Measurements from ENCODE around the gene RPL31. TPM values are rescaled to one million over a fixed set of nuclear protein-coding genes. Genes with fewer than 3 reads are reported as not detected.

Gene RPL31
- total RNA-seq, 1 experiment from 2014 or later: 682 TPM

DNA sequence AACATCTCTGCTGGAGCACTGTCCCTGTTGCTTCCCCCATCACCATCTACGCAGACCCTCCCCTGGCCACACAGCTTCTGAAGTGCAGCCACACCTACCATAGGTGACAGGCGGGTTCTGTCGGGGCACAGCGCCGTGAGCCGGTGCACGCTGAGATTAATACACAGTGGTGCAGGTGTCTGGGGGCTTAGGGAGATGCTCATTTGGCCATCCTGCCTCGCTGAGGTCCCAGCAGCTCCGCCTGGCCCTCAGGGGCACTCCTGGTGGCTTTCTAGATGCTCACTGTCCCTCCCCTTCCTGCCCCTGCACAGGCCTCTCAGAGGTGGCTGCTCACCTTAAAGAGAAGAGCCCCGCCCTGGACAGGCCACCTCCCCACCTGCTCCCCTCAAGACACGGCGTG, 18.9 kb upstream of the RPL31 start:
- CTCF ChIA-PET: interaction anchor here (0.6 kb wide), 1 partner anchor 149 kb away, joined by 3 read pairs; no protein-coding TSS in a partner anchor
- in situ Hi-C loops (cut with HindIII; ENCODE audit: low pct_unique_long_range_greater_than_20kb, low sequenced_read_pairs): no loop called here

DNA sequence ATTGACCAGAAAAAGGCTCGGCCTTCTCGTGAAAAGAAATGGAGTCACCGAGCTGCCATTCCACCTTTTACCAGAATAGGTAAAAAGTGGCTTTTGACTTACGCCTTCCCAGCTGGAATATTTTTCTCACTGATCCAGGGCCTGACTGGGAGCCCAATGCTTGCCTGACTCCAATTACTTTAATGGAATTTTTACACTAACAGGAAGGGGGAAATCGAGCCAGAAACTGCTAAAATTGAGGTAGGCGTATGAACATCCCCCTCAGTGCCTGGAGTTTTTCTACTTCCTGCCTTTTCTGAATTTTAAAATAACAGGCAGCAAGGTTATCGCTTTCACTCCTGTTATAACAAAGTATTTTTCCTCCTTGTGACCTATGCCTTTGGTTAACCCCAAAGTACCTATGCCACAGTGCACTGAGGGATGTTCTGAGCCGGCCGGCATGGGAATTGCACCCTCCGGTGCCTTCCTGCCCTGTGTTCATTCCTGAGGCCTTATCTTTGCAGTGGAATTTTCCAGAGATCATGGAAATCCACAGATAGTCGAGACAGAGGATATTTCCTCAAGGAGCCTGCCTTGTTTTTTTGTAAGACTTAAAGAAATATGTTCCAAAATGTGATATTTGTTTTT, 18.3 kb upstream of the RPL31 start:
- Histone ChIP-seq H3K4me1 (ENCODE audit: control insufficient read depth, insufficient read depth, low read length) (peaks cover 11% of the 10 kb centered on the region), H3K27me3 (ENCODE audit: control insufficient read depth, insufficient read depth, low read length) (no peaks in the 10 kb centered on the region), H3K4me3 (ENCODE audit: low read depth in 2 of 2, low read length in 2 of 2) (no peak overlapping the region), H3K9me3 (ENCODE audit: control insufficient read depth, insufficient read depth, low read depth, low read length) (no peaks in the 10 kb centered on the region), H3K36me3 (ENCODE audit: control insufficient read depth, insufficient read depth, low read length) (0 out of 2 replicates have a peak, but pooled peaks cover 4% of the 10 kb centered on the region), H3K27ac (ENCODE audit: low read length) (peak overlapping the region; percentile 30; the same call in 1 of the 2 replicates)
- CTCF ChIA-PET: no interaction called here
- TF ChIP-seq POLR2AphosphoS5 (IDR thresholded peaks at IDR 0.05; ENCODE audit: low read depth, low read length): no peak
- TF ChIP-seq, protein P1, sequence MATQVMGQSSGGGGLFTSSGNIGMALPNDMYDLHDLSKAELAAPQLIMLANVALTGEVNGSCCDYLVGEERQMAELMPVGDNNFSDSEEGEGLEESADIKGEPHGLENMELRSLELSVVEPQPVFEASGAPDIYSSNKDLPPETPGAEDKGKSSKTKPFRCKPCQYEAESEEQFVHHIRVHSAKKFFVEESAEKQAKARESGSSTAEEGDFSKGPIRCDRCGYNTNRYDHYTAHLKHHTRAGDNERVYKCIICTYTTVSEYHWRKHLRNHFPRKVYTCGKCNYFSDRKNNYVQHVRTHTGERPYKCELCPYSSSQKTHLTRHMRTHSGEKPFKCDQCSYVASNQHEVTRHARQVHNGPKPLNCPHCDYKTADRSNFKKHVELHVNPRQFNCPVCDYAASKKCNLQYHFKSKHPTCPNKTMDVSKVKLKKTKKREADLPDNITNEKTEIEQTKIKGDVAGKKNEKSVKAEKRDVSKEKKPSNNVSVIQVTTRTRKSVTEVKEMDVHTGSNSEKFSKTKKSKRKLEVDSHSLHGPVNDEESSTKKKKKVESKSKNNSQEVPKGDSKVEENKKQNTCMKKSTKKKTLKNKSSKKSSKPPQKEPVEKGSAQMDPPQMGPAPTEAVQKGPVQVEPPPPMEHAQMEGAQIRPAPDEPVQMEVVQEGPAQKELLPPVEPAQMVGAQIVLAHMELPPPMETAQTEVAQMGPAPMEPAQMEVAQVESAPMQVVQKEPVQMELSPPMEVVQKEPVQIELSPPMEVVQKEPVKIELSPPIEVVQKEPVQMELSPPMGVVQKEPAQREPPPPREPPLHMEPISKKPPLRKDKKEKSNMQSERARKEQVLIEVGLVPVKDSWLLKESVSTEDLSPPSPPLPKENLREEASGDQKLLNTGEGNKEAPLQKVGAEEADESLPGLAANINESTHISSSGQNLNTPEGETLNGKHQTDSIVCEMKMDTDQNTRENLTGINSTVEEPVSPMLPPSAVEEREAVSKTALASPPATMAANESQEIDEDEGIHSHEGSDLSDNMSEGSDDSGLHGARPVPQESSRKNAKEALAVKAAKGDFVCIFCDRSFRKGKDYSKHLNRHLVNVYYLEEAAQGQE (IDR thresholded peaks at IDR 0.05; ENCODE audit: insufficient read depth in 1 of 2, low read depth in 2 of 2, low read length in 1 of 2): no peak
- TF ChIP-seq TCF7L2 (IDR thresholded peaks at IDR 0.05; ENCODE audit: low read depth, low read length): no peak
- no peak for TF ChIP-seq SIN3A (IDR thresholded peaks at IDR 0.05; ENCODE audit: borderline replicate concordance, insufficient read depth, low read depth, low read length)
- TF ChIP-seq, protein P2, sequence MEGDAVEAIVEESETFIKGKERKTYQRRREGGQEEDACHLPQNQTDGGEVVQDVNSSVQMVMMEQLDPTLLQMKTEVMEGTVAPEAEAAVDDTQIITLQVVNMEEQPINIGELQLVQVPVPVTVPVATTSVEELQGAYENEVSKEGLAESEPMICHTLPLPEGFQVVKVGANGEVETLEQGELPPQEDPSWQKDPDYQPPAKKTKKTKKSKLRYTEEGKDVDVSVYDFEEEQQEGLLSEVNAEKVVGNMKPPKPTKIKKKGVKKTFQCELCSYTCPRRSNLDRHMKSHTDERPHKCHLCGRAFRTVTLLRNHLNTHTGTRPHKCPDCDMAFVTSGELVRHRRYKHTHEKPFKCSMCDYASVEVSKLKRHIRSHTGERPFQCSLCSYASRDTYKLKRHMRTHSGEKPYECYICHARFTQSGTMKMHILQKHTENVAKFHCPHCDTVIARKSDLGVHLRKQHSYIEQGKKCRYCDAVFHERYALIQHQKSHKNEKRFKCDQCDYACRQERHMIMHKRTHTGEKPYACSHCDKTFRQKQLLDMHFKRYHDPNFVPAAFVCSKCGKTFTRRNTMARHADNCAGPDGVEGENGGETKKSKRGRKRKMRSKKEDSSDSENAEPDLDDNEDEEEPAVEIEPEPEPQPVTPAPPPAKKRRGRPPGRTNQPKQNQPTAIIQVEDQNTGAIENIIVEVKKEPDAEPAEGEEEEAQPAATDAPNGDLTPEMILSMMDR (IDR thresholded peaks at IDR 0.05): no peak
- DNase-seq (ENCODE audit: low read depth, low spot score) (no peak), ATAC-seq (peak; percentile 65)
- intact Hi-C loops (cut with micrococcal nuclease; ENCODE audit: unreplicated experiment): loop anchor here (2.0 to 5.0 kb wide), 2 partner anchors 161 to 377 kb away; partner anchors contain the start of gene NPAS2
- POLR2A ChIA-PET: interaction anchor here (0.7 kb wide), 1 partner anchor 165 kb away, joined by 6 read pairs; no protein-coding TSS in a partner anchor
- BruUV-seq (replicated peaks): no TSS peak
- in situ Hi-C loops (cut with HindIII; ENCODE audit: low pct_unique_long_range_greater_than_20kb, low sequenced_read_pairs): no loop called here

More for the DNA sequence above, 18.9 kb upstream of the RPL31 start:
- intact Hi-C loops (cut with micrococcal nuclease; ENCODE audit: unreplicated experiment): loop anchor here (5.0 kb wide), 1 partner anchor 161 kb away; the partner anchor contains the start of gene NPAS2
- no TSS peak for BruUV-seq (replicated peaks)
- no peak overlapping the region for H3K27ac ChIP-seq (ENCODE audit: low read length)
- H3K36me3 ChIP-seq (ENCODE audit: control insufficient read depth, insufficient read depth, low read length): 0 out of 2 replicates have a peak, but pooled peaks cover 4% of the 10 kb centered on the region
- POLR2A ChIA-PET: no interaction called here
- ATAC-seq: no peak
- H3K4me1 ChIP-seq (ENCODE audit: control insufficient read depth, insufficient read depth, low read length): peaks cover 11% of the 10 kb centered on the region
- TF ChIP-seq TCF7L2 (IDR thresholded peaks at IDR 0.05; ENCODE audit: low read depth, low read length) (no peak), SIN3A (IDR thresholded peaks at IDR 0.05; ENCODE audit: borderline replicate concordance, insufficient read depth, low read depth, low read length) (no peak), POLR2AphosphoS5 (IDR thresholded peaks at IDR 0.05; ENCODE audit: low read depth, low read length) (no peak)
- TF ChIP-seq, protein P1 (IDR thresholded peaks at IDR 0.05; ENCODE audit: insufficient read depth in 1 of 2, low read depth in 2 of 2, low read length in 1 of 2): no peak
- TF ChIP-seq, protein P2 (IDR thresholded peaks at IDR 0.05): no peak
- no peaks in the 10 kb centered on the region for H3K9me3 ChIP-seq (ENCODE audit: control insufficient read depth, insufficient read depth, low read depth, low read length)
- no peak overlapping the region for H3K4me3 ChIP-seq (ENCODE audit: low read depth in 2 of 2, low read length in 2 of 2)
- DNase-seq (ENCODE audit: low read depth, low spot score): no peak
- no peaks in the 10 kb centered on the region for H3K27me3 ChIP-seq (ENCODE audit: control insufficient read depth, insufficient read depth, low read length)

Measured in Panc1 (cell line).